ENCODE measurements around the gene GPR149.

- TF ChIP-seq, protein P1, sequence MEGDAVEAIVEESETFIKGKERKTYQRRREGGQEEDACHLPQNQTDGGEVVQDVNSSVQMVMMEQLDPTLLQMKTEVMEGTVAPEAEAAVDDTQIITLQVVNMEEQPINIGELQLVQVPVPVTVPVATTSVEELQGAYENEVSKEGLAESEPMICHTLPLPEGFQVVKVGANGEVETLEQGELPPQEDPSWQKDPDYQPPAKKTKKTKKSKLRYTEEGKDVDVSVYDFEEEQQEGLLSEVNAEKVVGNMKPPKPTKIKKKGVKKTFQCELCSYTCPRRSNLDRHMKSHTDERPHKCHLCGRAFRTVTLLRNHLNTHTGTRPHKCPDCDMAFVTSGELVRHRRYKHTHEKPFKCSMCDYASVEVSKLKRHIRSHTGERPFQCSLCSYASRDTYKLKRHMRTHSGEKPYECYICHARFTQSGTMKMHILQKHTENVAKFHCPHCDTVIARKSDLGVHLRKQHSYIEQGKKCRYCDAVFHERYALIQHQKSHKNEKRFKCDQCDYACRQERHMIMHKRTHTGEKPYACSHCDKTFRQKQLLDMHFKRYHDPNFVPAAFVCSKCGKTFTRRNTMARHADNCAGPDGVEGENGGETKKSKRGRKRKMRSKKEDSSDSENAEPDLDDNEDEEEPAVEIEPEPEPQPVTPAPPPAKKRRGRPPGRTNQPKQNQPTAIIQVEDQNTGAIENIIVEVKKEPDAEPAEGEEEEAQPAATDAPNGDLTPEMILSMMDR (IDR thresholded peaks at IDR 0.05; ENCODE audit: low read depth, low read length) = no peak
- TF ChIP-seq EZH2phosphoT487 (IDR thresholded peaks at IDR 0.05; ENCODE audit: low read depth) = no peak
Observed at GRCh38 chr3:154431043-154431442, 1.1 kb upstream of the GPR149 start.
